A549 (cell line): ENCODE results near the gene TUBA4A. TPM values are rescaled to one million over a fixed set of nuclear protein-coding genes. Genes with fewer than 3 reads are reported as not detected.
A peak's percentile ranks its signal among the peaks of the same experiment; 100 is the strongest.
"Not testable (repeated sequence)": the region's sequence is repeated elsewhere in the genome, so short reads cannot be mapped to it uniquely, and the experiment has no call there.

Source experiments
- ATAC-seq, 2 experiments: fragments of 200-7000 bp in 1 of 2; fragments of >200 bp in 1 of 2; cut with Nextera tagmentation in 1 of 2; cut with Tn5 transposase in 1 of 2; 3 replicates each; pipeline versions ENCODE4 v1.8.0 to v1.9.1; 2018 to 2020; ENCODE audit warnings: mild to moderate bottlenecking in 1 of 2, moderate library complexity in 1 of 2
- CTCF ChIA-PET: fragments of 300-600 bp; sonication (Branson Sonifier 250); formaldehyde crosslinking; extraction: SDS; loops from one replicate; lab custom pipeline; 2021; ENCODE audit warnings: antibody characterized with exemption, inconsistent platforms; lab: Yijun Ruan, JAX
- POLR2A ChIA-PET: fragments of 350-600 bp; formaldehyde crosslinking; extraction: SDS; loops from one replicate; lab custom pipeline; 2021; ENCODE audit warnings: antibody characterized with exemption, inconsistent platforms; lab: Yijun Ruan, JAX
- DNase-seq, 2 experiments: peaks; one replicate each; pipeline versions ENCODE4 v3.0.0 to v3.0.0-alpha.2; 2011 to 2016; ENCODE audit warnings: low read depth in 1 of 2, low spot score in 1 of 2
- FAIRE-seq: peaks from 2 replicates; lab custom pipeline; 2011; peaks lifted over from hg19 to GRCh38; lab: Jason Lieb, UNC
- H3K27ac ChIP-seq, 2 experiments: fragments of >200 bp; sonication (Bioruptor Twin); formaldehyde crosslinking; 3 replicates each; pipeline ENCODE4 v1.5.1; 2016 to 2017
- H3K4me1 ChIP-seq: fragments of >200 bp; sonication (Bioruptor Twin); formaldehyde crosslinking; 3 replicates; pipeline ENCODE4 v1.6.1; 2016
- H3K4me2 ChIP-seq: fragments of >200 bp; sonication (Bioruptor Twin); formaldehyde crosslinking; 3 replicates; pipeline ENCODE4 v1.6.1; 2016
- H3K4me3 ChIP-seq: fragments of >200 bp; sonication (Bioruptor Twin); formaldehyde crosslinking; 3 replicates; pipeline ENCODE4 v1.5.1; 2016
- H3K9me3 ChIP-seq: fragments of >200 bp; sonication (Bioruptor Twin); formaldehyde crosslinking; 3 replicates; pipeline ENCODE4 v1.6.1; 2016
- CBX2 ChIP-seq: fragments of 200-600 bp; sonication (generic); IDR thresholded peaks from 2 replicates; pipeline ENCODE4 v1.6.1; 2016; ENCODE audit warnings: low read depth, mild to moderate bottlenecking, borderline replicate concordance
- CEBPB ChIP-seq, 2 experiments: fragments of >200 bp in 1 of 2; sonication (Bioruptor Twin) in 1 of 2; formaldehyde crosslinking in 1 of 2; IDR thresholded peaks; 2 replicates each; pipeline ENCODE4 v1.6.1; 2012 to 2016
- CHD2 ChIP-seq: fragments of 150-350 bp; IDR thresholded peaks from 2 replicates; pipeline ENCODE4 v1.6.1; 2014; ENCODE audit warnings: low read length; ENCODE audit not compliant: partially characterized antibody
- EHF ChIP-seq: fragments of 250-450 bp; sonication (Bioruptor Pico); IDR thresholded peaks from 2 replicates; pipeline ENCODE4 v1.5.0; 2020; ENCODE audit warnings: mild to moderate bottlenecking
- ELK1 ChIP-seq: fragments of 150-350 bp; IDR thresholded peaks from 2 replicates; pipeline ENCODE4 v1.6.1; 2014; ENCODE audit warnings: low read depth, mild to moderate bottlenecking, low read length
- EP300 ChIP-seq, 2 experiments: fragments of >200 bp; sonication (Bioruptor Twin); formaldehyde crosslinking; IDR thresholded peaks; 2 replicates in 1 of 2; 3 replicates in 1 of 2; pipeline ENCODE4 v1.6.1; 2016 to 2017
- FOSB ChIP-seq: fragments of 250-450 bp; sonication (Bioruptor Pico); IDR thresholded peaks from 2 replicates; pipeline ENCODE4 v1.5.0; 2020; ENCODE audit warnings: mild to moderate bottlenecking, moderate library complexity
- KDM1A ChIP-seq: fragments of 200-600 bp; sonication (generic); IDR thresholded peaks from 2 replicates; pipeline ENCODE4 v1.6.1; 2016; ENCODE audit warnings: low read depth, mild to moderate bottlenecking
- MAFK ChIP-seq: fragments of 450-650 bp; IDR thresholded peaks from 2 replicates; pipeline ENCODE4 v1.6.1; 2014; ENCODE audit not compliant: partially characterized antibody
- MYC ChIP-seq: IDR thresholded peaks from 2 replicates; pipeline ENCODE4 v1.6.1; 2012; ENCODE audit warnings: mild to moderate bottlenecking, inconsistent platforms, low read length, improper control_type of control experiment, borderline replicate concordance
- NFE2L2 ChIP-seq: fragments of 150-350 bp; conservative IDR thresholded peaks from 2 replicates; pipeline ENCODE4 v1.6.1; 2014; ENCODE audit warnings: low read length
- NPAS2 ChIP-seq: fragments of 250-450 bp; sonication (Bioruptor Pico); IDR thresholded peaks from 2 replicates; pipeline ENCODE4 v1.8.0; 2022; ENCODE audit warnings: mild to moderate bottlenecking, moderate library complexity, borderline replicate concordance
- POLR2AphosphoS2 ChIP-seq: conservative IDR thresholded peaks from 2 replicates; pipeline ENCODE4 v1.6.1; 2012; ENCODE audit warnings: low read length, improper control_type of control experiment, inconsistent platforms
- RFX5 ChIP-seq: fragments of 450-650 bp; IDR thresholded peaks from 2 replicates; pipeline ENCODE4 v1.7.1; 2014; ENCODE audit warnings: antibody characterized with exemption, mild to moderate bottlenecking, moderate library complexity
- RNF2 ChIP-seq: fragments of 200-600 bp; sonication (generic); IDR thresholded peaks from 2 replicates; pipeline ENCODE4 v1.6.1; 2016; ENCODE audit warnings: low read depth, mild to moderate bottlenecking, antibody characterized with exemption, moderate library complexity, borderline replicate concordance
- SMC3 ChIP-seq: fragments of >200 bp; sonication (Bioruptor Twin); formaldehyde crosslinking; IDR thresholded peaks from 3 replicates; pipeline ENCODE4 v1.6.1; 2018; ENCODE audit warnings: inconsistent platforms
- SREBF2 ChIP-seq: fragments of 450-650 bp; IDR thresholded peaks from 2 replicates; pipeline ENCODE4 v1.6.1; 2014; ENCODE audit warnings: mild to moderate bottlenecking, moderate library complexity
- ZSCAN20 ChIP-seq: fragments of 250-450 bp; sonication (Bioruptor Pico); IDR thresholded peaks from 2 replicates; pipeline ENCODE4 v1.8.0; 2022; ENCODE audit warnings: mild to moderate bottlenecking, moderate library complexity
- WGBS: methylation state at CpG from one replicate; pipeline ENCODE4 v1.1.6; 2017; ENCODE audit errors: missing lambda C conversion rate; 5-methylcytosine and 5-hydroxymethylcytosine counted together
- polyA plus RNA-seq, 4 experiments: library from polyadenylated mRNA; depleted of rRNA in 3 of 4; stranded (reverse); fragments of >200 nt; fragmentation: RNase III in 1 of 4; extraction: RNeasy Plus Mini Kit Qiagen cat#74134 plus additional on column Dnase treatment in 1 of 4; gene quantifications; 2 replicates in 3 of 4; 3 replicates in 1 of 4; pipeline ENCODE4 v1.2.3, GENCODE V29; 2011 to 2017
- TF ChIP-seq, protein P1 (sequence below): fragments of 250-450 bp; sonication (Bioruptor Pico); IDR thresholded peaks from 2 replicates; pipeline ENCODE4 v1.5.0; 2021; ENCODE audit warnings: mild to moderate bottlenecking, moderate library complexity, borderline replicate concordance

Gene TUBA4A
- polyA plus RNA-seq, 2 of the 4 experiments (the other 2 are of a cell fraction): 222 to 450 TPM

DNA sequence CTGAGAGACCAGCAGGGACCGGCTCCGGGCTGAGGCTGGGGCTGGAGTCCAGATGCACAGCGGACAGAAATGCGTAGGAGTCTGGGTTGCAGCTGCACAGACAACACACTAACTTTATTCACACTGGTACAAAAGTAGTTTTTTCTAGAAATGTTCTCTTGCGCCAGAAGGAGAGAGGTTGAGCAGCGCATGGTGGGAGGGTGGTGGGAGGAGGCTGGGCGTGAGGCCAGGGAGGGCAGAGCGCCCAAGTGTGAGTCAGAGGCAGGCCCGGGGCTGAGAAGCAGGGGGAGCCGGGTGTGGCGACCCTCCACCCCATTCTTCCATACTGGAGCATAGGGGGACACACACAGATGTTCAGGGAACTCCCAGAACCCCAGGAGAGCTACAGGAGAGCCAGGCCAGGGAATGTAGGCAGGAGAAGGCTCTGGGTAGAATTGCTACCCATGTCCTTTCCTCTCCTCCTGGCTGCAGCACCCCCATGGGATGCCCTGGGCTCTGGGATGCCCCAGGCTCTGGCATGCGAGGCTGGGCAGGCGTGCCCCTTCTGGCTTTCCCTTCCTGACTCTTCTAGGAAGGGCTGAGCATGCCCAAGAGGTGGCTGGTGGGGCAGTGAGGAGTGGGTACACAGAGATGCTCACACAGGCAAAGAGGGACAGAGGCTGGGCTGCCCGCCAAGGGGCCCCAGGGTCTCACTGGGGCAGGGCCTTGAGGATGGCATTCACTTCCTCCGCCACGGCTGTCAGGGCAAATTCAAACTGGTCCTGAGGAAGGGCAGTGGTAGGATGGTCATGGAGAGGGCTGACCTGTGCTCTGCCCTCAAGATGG lies 36.0 kb upstream of the TUBA4A start (continued):
- no peak for TF ChIP-seq SMC3
- no peak for TF ChIP-seq SREBF2
- no peak for TF ChIP-seq CHD2
- no peak for TF ChIP-seq EP300 (IDR thresholded peaks at IDR 0.05)
- TF ChIP-seq, protein P1, sequence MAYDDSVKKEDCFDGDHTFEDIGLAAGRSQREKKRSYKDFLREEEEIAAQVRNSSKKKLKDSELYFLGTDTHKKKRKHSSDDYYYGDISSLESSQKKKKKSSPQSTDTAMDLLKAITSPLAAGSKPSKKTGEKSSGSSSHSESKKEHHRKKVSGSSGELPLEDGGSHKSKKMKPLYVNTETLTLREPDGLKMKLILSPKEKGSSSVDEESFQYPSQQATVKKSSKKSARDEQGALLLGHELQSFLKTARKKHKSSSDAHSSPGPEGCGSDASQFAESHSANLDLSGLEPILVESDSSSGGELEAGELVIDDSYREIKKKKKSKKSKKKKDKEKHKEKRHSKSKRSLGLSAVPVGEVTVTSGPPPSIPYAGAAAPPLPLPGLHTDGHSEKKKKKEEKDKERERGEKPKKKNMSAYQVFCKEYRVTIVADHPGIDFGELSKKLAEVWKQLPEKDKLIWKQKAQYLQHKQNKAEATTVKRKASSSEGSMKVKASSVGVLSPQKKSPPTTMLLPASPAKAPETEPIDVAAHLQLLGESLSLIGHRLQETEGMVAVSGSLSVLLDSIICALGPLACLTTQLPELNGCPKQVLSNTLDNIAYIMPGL (CRISPR knock-in tag): no peak
- no peak for TF ChIP-seq RFX5
- TF ChIP-seq NFE2L2: no peak
- no peak for TF ChIP-seq RNF2
- TF ChIP-seq FOSB (CRISPR knock-in tag): no peak

DNA sequence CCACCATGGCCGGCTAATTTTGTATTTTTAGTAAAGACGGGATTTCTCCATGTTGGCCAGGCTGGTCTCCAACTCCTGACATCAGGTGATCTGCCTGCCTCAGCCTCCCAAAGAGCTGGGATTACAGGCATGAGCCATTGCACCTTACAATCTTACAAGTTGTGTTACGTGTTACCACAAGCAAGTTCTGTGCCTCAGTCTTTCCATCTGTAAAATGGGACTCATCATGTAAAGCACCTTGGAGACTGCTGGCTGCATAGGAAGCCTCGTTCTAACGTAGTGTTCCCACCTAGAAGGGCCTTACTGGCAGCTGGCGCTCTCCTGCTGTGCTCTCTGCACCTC lies 35.4 kb upstream of the TUBA4A start:
- TF ChIP-seq MAFK (no peak), ZSCAN20 (CRISPR knock-in tag) (no peak), KDM1A (peak; percentile 35; the same call in 1 of the 2 replicates)
- TF ChIP-seq, protein P1 (CRISPR knock-in tag): no peak
- peak overlapping the region; percentile 31; the same call in 2 of the 3 replicates for H3K4me2 ChIP-seq
- FAIRE-seq: no peak
- ATAC-seq: no peak
- no peak for DNase-seq
- WGBS: 70% methylated on average over 6 of the region's 6 CpGs
- no peaks in the 10 kb centered on the region for H3K9me3 ChIP-seq
- POLR2A ChIA-PET: no interaction called here
- CTCF ChIA-PET: interaction anchor here (0.7 to 16.3 kb wide), 6 partner anchors 9 to 129 kb away, joined by 4 to 540 read pairs (median 46); partner anchors contain the start of genes ANKZF1, ATG9A, DNAJB2 and NHEJ1
- peaks cover 25% of the 10 kb centered on the region for H3K4me1 ChIP-seq
- H3K27ac ChIP-seq: peak overlapping the region in 1 of 2 experiments; percentile 66; a peak in 3 of 6 replicates
- H3K4me3 ChIP-seq: no peak overlapping the region

DNA sequence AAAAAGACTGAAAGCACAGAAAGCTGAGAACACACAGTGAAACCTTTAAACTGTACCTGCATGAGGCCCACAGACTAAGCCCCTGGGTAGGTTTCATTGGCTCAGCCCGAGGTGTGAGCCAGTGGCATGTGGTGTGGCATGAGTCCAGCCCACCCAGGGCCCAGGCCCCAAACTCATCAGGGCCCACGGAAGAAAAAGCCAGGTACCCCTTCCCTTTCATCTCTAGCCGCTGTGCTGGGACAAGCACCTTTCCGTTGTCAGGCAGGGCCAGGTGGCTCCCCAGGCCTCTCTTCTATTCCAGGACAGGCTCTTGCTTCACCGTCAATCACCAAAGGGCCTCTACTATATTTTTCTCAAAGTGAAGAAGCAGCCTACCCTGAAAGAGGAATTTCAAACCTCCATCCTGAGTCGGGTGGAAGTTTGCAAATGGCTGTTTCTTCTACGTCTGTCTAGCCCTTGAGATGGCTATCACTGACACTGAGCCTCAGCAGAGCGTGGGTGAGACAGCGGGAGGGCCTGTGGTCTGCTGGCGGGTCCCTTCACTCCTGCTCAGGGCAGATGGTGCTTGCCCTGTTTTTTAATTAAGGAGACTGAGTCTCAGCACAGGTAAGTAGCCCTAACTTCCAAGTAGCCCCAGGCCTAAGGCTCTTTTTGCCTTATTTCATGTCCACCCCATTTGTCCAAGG lies 34.0 kb upstream of the TUBA4A start:
- ChIA-PET CTCF (interaction anchor here (0.6 to 16.3 kb wide), 10 partner anchors 8 to 128 kb away, joined by 3 to 540 read pairs (median 14); partner anchors contain the start of genes ANKZF1, ATG9A, DNAJB2 and NHEJ1), POLR2A (no interaction called here)
- no peak overlapping the region for H3K4me2 ChIP-seq
- DNase-seq: no peak
- no peak for FAIRE-seq
- no peak overlapping the region for H3K4me3 ChIP-seq
- no peaks in the 10 kb centered on the region for H3K9me3 ChIP-seq
- peaks cover 17% of the 10 kb centered on the region for H3K4me1 ChIP-seq
- peak; percentile 2 to 4; a peak in 2 of 6 replicates for ATAC-seq
- WGBS: 91% methylated on average over 10 of the region's 10 CpGs
- TF ChIP-seq CEBPB (IDR thresholded peaks at IDR 0.05): no peak
- no peak for TF ChIP-seq CBX2
- TF ChIP-seq, protein P1 (CRISPR knock-in tag): no peak
- TF ChIP-seq NPAS2 (CRISPR knock-in tag): no peak
- TF ChIP-seq RNF2: no peak
- no peak for TF ChIP-seq ELK1
- no peak for TF ChIP-seq MYC
- no peak for TF ChIP-seq POLR2AphosphoS2
- TF ChIP-seq EHF (CRISPR knock-in tag): no peak
- peak overlapping the region in 1 of 2 experiments; percentile 42; a peak in 2 of 6 replicates for H3K27ac ChIP-seq

DNA sequence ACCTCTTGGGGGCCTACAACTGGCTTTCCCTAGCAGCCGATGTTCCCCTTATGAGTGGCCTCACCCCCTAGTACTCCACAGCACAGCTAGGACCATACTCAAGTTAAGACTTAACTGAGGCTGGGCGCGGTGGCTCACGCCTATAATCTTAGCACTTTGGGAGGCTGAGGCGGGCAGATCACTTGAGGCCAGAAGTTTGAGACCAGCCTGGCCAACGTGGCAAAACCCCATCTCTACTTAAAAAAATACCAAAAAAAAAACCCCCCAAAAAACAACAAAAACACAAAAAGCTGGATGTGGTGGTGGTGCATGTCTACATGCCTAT lies 33.4 kb upstream of the TUBA4A start:
- not testable (repeated sequence) for ATAC-seq, H3K4me2 ChIP-seq, H3K27ac ChIP-seq, H3K9me3 ChIP-seq, FAIRE-seq, H3K4me3 ChIP-seq, DNase-seq
- ChIA-PET POLR2A (interaction anchor here (0.8 kb wide), 1 partner anchor 21 kb away, joined by 3 read pairs; no protein-coding TSS in a partner anchor), CTCF (interaction anchor here (0.6 to 16.3 kb wide), 10 partner anchors 9 to 271 kb away, joined by 3 to 540 read pairs (median 5); partner anchors contain the start of genes DNAJB2, TUBA4A and TUBA4B)
- WGBS: 87% methylated on average over 6 of the region's 6 CpGs
- H3K4me1 ChIP-seq: peaks cover 17% of the 10 kb centered on the region
